ENCODE measurements around the gene SLC16A7.

DNA sequence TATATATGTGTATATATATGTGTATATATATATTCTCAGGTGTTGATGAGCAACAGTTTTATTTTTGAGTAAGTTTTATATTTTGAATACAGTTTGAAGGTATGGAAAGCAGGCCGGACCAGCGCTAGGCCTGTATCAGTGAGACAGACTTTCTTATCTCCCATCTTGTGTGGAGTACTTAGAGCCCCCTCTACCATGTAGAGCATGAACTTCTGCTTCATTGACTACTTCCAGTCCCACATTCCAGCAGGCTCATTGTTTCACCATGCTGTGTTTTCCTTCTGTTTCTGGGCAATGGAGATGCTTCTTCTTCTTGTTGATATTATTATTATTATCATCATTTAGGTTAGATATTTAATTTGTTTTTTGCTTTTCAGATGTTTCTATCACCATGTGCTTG is 76.4 kb downstream of the SLC16A7 start:
- TF ChIP-seq POLR2AphosphoS5 (IDR thresholded peaks at IDR 0.05; ENCODE audit: insufficient read depth in 1 of 2, low read depth in 1 of 2), result no peak
- TF ChIP-seq, protein P1, sequence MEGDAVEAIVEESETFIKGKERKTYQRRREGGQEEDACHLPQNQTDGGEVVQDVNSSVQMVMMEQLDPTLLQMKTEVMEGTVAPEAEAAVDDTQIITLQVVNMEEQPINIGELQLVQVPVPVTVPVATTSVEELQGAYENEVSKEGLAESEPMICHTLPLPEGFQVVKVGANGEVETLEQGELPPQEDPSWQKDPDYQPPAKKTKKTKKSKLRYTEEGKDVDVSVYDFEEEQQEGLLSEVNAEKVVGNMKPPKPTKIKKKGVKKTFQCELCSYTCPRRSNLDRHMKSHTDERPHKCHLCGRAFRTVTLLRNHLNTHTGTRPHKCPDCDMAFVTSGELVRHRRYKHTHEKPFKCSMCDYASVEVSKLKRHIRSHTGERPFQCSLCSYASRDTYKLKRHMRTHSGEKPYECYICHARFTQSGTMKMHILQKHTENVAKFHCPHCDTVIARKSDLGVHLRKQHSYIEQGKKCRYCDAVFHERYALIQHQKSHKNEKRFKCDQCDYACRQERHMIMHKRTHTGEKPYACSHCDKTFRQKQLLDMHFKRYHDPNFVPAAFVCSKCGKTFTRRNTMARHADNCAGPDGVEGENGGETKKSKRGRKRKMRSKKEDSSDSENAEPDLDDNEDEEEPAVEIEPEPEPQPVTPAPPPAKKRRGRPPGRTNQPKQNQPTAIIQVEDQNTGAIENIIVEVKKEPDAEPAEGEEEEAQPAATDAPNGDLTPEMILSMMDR (IDR thresholded peaks at IDR 0.05), result no peak

Data from vagina (tissue), 2 donors.